Brain microvascular endothelial cell (primary cell): ENCODE data around the gene CANT1.
"Not testable (repeated sequence)": the region's sequence is repeated elsewhere in the genome, so short reads cannot be mapped to it uniquely, and the experiment has no call there.

Experiments used
- DNase-seq: peaks from one replicate; pipeline ENCODE4 v3.0.0-alpha.2; 2020
- H3K27ac ChIP-seq: fragments of 250-450 bp; sonication (Bioruptor Pico); 2 replicates; pipeline ENCODE4 v1.5.1; 2020; ENCODE audit warnings: mild to moderate bottlenecking, moderate library complexity
- H3K27me3 ChIP-seq: fragments of 250-450 bp; sonication (Bioruptor Pico); replicated peaks from 2 replicates; pipeline ENCODE4 v1.5.1; 2020; ENCODE audit warnings: mild to moderate bottlenecking
- H3K36me3 ChIP-seq: fragments of 250-450 bp; sonication (Bioruptor Pico); replicated peaks from 2 replicates; pipeline ENCODE4 v1.5.1; 2020; ENCODE audit warnings: mild to moderate bottlenecking
- H3K4me3 ChIP-seq: 2 replicates; pipeline ENCODE4 v1.5.1; 2011; ENCODE audit warnings: low read depth, mild to moderate bottlenecking, control low read depth, low read length, moderate library complexity
- in situ Hi-C: cut with HindIII; loops from 2 replicates; pipeline ENCODE4 v1.10.0; 2017; ENCODE audit warnings: low sequenced_read_pairs, low pct_ligation_motif_present
- TF ChIP-seq, protein P1 (sequence below): IDR thresholded peaks from 2 replicates; pipeline ENCODE4 v1.5.1; 2011; ENCODE audit warnings: low read depth, mild to moderate bottlenecking, moderate library complexity, low read length, control low read depth, inconsistent platforms; ENCODE audit errors: missing control alignments

Gene CANT1

DNA sequence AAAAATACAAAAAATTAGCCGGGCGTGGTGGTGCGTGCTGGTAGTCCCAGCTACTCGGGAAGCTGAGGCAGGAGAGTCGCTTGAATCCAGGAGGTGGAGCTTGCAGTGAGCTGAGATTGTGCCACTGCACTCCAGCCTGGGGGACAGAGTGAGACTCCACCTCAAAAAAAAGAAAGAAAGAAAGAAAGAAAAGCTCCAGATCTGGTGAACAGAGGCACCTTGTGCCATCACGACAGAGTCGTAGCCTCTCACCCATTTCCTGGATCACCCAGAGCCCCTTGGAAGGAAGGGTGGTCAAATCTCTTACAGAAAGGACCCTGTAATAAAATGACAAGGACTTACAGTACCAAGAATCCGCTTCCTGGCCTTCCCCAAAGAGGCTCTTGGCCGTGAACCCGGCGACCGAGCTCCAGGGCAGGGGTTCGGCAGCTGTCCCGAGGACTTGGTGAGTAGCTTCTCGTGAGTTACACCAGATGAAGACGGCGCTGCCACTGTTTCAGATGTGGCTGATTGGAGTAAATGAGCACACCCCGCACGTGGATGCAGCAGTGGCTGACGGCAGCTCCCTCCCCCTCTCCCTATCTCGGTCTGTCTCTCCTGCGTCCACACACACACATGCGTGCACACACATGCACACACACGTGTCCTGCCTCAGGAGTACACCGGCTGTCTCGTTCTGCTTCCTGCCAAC is 43.3 kb downstream of the CANT1 start:
- no peak for DNase-seq
- TF ChIP-seq, protein P1, sequence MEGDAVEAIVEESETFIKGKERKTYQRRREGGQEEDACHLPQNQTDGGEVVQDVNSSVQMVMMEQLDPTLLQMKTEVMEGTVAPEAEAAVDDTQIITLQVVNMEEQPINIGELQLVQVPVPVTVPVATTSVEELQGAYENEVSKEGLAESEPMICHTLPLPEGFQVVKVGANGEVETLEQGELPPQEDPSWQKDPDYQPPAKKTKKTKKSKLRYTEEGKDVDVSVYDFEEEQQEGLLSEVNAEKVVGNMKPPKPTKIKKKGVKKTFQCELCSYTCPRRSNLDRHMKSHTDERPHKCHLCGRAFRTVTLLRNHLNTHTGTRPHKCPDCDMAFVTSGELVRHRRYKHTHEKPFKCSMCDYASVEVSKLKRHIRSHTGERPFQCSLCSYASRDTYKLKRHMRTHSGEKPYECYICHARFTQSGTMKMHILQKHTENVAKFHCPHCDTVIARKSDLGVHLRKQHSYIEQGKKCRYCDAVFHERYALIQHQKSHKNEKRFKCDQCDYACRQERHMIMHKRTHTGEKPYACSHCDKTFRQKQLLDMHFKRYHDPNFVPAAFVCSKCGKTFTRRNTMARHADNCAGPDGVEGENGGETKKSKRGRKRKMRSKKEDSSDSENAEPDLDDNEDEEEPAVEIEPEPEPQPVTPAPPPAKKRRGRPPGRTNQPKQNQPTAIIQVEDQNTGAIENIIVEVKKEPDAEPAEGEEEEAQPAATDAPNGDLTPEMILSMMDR = no peak
- H3K4me3 ChIP-seq = no peak overlapping the region

DNA sequence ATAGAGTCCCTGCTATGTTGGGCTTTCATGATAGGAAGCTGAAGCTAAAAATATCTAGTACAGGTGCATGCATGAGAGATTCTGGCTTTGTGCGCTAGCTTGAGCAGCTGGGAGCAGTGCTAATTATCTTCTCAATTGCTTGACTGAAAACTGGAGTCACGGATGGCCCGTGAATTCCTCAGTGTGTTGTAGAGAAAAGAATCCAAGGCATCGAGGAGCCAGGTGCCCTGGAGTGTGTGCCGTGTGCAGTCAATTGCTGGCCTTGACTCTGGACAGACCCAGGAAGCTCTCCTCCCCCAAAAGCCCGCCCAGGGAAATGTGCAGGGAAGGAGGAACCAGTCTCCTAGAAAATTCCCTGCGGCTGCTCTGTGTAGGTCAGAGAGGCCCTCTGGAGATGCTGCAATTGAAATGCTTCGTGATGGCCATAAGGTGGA is 44.1 kb downstream of the CANT1 start:
- in situ Hi-C loops = no loop called here
- Histone ChIP-seq H3K36me3 (no peaks in the 10 kb centered on the region), H3K27ac (no peak overlapping the region), H3K4me3 (no peak overlapping the region), H3K27me3 (no peaks in the 10 kb centered on the region)
- no peak for DNase-seq
- TF ChIP-seq, protein P1 = no peak

More for the DNA sequence above, 43.3 kb downstream of the CANT1 start:
- Histone ChIP-seq H3K36me3 (no peaks in the 10 kb centered on the region), H3K27ac (no peak overlapping the region), H3K27me3 (no peaks in the 10 kb centered on the region)
- in situ Hi-C loops = no loop called here

DNA sequence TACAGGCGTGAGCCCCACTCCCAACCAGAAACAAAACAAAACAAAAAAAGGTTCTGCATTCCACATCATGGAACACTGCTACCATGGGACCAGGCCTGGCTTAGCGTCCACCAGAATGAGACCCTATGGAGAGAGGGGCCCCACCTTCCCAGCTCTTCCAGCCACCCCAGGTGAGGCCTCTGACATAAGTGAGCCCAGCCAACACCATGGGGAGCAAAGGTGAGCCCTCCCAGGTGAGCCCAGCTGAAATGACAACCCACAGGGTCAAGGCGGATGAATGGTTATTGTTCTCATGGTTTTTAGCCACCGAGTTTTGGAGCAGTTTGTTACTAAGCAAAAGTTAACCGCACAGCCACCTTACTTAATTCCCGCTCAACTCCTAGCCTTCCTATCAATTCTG is 46.2 kb downstream of the CANT1 start:
- H3K4me3 ChIP-seq = no peak overlapping the region
- no peak overlapping the region for H3K27ac ChIP-seq
- DNase-seq = no peak
- TF ChIP-seq, protein P1 = no peak
- H3K27me3 ChIP-seq = no peaks in the 10 kb centered on the region
- in situ Hi-C loops = no loop called here
- H3K36me3 ChIP-seq = no peaks in the 10 kb centered on the region

DNA sequence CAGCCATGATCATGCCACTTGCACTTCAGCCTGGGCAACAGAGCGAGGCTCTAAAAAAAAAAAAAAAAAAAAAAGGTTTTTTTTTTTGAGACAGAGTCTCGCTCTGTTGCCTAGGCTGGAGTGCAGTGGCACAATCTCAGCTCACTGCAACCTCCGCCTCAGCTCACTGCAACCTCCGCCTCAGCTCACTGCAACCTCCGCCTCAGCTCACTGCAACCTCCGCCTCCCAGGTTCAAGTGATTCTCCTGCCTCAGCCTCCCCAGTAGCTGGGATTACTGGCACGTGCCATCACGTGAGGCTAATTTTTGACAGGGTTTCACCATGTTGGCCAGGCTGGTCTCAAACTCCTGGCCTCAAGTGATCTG is 46.6 kb downstream of the CANT1 start:
- H3K36me3 ChIP-seq, H3K27me3 ChIP-seq, DNase-seq, H3K27ac ChIP-seq, in situ Hi-C loops, H3K4me3 ChIP-seq: not testable (repeated sequence)

DNA sequence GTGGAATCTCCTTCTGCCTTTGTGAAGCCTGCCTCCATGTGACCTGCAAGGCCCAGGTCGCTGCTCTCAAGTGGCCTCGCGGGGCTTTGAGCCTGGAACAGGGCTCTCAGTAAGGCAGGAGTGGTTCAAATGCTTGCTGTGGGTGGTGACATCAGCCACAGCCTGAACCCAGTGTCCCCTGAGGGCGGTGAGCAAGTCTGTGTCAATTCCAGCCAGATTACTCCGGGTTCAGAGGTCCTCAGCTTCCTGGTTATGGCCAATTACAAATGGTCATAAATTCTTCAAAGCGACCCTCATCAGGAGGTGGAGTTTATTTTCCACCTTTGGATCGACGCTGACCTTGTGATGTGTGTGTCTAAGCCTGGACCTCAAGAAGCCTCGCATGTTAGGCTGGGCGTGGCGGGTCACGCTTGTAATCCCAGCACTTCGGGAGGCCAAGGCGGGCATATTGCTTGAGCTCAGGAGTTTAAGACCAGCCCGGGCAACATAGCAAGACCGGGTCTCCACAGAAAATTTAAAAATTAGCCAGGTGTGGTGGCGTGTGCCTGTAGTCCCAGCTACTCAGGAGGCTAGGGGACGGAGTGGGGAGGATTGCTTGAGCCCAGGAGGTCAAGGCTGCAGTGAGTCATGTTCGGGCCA is 47.1 kb downstream of the CANT1 start:
- in situ Hi-C loops = no loop called here
- TF ChIP-seq, protein P1 = no peak
- Histone ChIP-seq H3K4me3 (no peak overlapping the region), H3K27me3 (no peaks in the 10 kb centered on the region), H3K36me3 (no peaks in the 10 kb centered on the region), H3K27ac (no peak overlapping the region)
- no peak for DNase-seq

DNA sequence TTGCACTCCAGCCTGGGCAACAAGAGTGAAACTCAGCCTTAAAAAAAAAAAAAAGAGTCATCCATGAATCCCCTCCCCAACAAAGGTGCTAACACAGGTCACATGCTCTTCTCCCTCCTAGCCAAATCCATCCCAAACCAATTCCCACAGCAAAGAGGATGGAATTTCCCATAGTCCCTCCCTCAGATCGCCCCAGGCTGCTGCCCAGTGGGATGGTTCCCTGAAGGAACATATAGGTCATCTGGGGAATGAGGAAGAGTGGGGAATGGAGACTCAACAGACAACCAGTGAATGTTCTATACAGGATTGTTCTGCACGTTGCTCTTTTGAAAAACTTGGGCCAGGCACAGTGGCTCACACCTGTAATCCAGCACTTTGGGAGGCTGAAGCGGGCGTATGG is 48.0 kb downstream of the CANT1 start:
- Histone ChIP-seq H3K36me3 (no peaks in the 10 kb centered on the region), H3K27me3 (no peaks in the 10 kb centered on the region), H3K27ac (no peak overlapping the region), H3K4me3 (no peak overlapping the region)
- no peak for DNase-seq
- TF ChIP-seq, protein P1 = no peak
- in situ Hi-C loops = no loop called here
